8988T (cell line): ENCODE data around the gene TMEM151A.
A peak's percentile ranks its signal among the peaks of the same experiment; 100 is the strongest.
"Not testable (repeated sequence)": the region's sequence is repeated elsewhere in the genome, so short reads cannot be mapped to it uniquely, and the experiment has no call there.

Source experiments
- DNase-seq: peaks from one replicate; pipeline ENCODE4 v3.0.0; 2011

Gene TMEM151A

DNA sequence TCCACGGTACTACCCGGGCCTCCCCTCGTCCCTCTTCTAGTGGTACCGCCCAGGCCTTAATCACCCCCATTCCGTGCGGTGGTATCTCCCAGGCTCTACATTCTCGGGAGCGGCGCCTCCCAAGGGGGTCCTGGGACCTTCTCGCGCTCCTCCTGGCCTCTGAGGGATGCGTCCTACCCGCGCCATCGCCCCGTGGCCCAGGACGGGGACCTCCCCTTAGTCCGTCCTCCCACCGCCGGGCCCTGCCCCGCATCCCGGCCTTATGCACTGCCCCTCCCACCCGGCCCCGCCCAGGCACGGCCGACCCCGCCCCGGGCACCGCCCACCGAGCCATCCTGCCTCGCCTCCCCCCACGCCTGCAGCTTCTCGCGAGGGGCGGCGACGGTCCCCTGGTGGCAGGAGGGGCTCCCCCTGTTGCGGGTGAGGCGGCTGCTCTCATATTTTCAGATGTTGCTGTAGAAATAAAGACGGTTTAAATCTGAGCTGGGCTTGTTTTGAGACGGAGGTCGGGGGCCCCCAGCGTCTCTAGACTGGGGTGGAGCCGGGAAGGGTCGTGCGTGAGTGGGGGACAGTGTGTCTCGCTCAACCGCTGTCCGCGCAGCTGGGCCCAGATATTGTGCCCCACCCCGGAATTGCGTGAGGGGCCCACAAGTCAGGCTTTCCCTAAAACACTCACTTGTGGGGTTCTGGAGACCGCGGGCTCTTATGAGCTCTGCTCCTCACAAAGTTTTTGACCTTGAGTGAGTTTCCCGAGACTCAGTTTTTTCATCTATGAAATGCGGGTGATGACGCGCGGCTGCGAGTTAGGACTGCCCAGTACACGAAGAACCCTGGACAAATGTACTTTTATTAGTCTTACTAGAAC, 24.1 kb upstream of the TMEM151A start:
- peak; percentile 94 for DNase-seq

DNA sequence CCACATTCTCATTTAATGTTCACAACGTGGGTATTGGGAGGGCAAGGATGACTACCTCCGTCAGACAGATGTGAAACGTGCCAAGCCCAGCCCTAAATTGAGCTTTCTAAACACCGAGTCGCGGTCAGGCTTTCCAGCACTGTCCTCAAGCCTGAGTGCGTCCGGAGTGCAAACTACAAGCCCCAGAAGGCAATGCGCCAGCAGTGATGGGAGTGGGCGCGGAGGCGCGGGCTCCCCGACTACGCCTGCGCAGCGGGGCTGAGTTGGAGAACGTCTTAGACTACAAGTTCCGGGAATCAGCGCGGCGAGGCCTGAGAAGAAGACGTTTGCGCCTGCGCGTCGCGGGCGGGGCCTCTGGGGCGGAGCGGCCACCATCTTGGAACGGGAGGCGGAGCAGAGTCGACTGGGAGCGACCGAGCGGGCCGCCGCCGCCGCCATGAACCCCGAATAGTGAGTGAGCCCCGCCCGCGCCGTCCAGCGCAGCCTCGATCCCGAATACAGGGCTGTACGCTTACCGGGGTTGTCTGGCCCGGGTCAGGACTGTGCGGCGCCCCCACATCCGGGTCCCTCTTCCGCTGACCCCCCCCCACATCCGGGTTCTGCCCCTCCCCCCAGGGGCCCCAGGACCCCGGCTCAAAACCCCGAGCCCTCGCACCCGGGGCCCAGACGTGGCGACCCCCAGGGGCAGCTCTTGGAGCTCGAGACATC, 23.3 kb upstream of the TMEM151A start, which contains the start of gene RAB1B:
RAB1B (plus strand) TSS at position 396 of the 708 bp plus-strand sequence; CDS start at position 437, 41 bp downstream.
- peak; percentile 99 for DNase-seq

GRCh38 chr11:66268952-66269905, 22.5 kb upstream of the TMEM151A start:
- peak; percentile 75 for DNase-seq

DNA sequence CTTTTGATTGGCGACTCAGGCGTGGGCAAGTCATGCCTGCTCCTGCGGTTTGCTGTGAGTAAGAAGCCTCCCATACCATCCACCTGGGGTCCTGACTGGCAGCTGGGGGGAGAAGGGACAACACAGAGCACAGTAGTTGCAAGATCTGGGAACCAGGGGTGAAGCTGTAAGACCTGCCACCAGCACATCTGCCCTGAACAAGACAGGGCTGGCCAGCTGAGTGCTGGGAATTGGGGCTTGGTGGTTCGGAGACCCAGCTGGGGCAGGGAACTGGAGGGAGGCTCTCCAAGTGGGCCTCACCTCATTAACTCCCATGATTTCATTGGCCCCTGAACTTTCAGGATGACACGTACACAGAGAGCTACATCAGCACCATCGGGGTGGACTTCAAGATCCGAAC, 19.9 kb upstream of the TMEM151A start:
- no peak for DNase-seq

DNA sequence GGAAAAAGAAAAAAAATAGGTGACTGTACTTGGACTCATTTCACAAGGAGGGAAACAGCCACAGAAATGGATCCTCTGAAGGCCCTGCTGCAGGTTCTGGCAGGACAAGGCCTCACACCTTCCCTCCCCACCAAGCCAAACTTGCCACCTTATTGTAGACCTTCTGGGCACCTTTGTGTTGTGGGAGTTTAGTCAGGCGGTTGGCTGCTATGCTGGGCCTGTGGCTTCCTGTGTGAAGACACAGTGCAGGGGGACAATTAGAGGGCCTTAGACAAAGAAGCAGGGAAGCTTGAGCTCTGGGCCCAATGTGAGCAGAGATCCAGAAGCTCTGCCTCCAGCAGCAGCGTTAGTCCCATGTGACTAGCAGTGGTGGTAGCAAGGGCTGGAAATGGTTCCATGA, 19.1 kb upstream of the TMEM151A start:
- DNase-seq: no peak

DNA sequence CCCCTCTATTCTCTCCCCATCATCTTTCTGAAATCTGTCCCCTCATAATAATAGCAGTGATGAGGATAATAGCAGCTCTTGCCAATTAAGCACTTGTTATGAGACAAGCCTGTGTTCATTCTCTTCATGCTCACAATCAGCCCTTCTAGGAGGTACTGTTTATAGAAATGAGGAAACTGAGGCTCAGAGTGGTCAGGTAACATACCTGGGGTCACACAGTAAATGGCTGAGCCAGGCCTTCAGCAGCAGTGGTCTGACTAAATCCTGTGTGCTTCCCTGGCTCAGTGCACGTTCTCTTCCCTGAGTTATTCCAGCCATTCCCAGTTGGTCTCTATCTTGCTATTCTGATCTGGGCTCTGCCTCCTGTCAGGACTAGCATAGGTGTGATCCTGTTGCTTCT, 17.5 kb upstream of the TMEM151A start:
- no peak for DNase-seq

DNA sequence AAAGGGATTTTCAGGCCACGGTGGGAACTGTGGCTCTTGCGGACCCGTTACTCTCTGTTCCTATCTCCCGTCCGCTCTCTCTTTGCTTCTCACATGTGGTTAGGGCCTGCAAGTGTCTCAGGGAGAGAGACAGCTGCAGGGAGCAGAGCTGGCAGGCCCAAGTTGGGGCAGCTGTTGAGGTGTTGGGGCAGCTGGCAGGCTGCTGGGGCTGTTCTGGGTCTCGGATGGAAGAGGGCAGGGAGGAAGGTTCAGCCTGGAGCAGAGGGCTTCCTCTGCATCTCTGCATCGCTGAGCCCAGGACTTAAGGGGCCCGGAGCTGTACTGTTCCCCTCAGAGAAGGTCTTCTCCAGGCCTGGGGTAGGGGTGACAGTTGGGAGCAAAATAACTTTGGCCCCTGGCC, 16.3 kb upstream of the TMEM151A start:
- DNase-seq: no peak

GRCh38 chr11:66275984-66276612, 15.6 kb upstream of the TMEM151A start:
- DNase-seq: no peak

- DNase-seq: not testable (repeated sequence)
Measured at GRCh38 chr11:66276619-66277018, 15.1 kb upstream of the TMEM151A start.

- DNase-seq: not testable (repeated sequence)
Measured at GRCh38 chr11:66277064-66277463, 14.6 kb upstream of the TMEM151A start.

DNA sequence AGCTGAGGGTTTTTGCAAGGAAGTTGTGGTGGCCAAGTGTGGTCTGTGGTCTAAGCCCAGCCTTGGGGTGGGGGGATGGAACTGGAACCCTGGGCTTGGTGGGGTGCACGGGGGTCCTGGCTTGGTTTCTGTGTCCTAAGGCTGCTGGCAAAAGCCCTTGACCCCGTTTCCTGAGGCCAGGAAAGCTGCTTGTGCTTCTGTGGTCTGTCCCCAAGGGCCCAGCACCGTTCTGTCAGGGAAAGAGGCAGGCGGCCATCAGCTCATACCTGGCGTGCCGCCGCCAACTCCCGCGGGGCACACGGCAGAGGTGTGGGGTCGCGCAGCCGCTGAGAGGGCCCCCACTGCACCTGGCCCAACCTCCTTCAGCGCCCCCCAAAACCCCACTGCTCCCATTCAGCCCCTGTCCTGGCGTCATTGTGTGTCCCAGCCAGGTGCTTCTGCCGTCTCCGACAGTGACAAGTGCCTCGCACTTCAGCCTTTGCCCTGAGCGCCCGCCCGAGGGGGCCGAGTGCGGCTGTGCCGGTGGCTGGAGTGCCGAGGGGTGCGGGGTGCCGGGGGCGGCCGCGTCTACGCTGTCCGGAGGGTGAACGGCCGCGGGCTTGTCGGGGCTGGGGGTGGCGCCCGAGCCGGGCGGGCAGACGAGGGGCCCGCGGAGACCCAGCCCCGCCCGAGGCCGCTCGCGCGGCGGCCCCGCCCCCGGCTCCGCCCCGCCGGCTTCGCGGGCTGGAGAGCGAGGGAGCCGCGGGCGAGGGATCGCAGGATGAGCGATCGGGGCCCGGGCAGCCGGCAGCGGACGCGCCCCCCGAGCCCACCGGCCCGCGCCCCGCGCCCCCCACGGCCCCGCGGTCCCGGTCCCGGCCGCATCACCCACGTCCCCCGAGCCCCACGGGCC, 14.0 kb upstream of the TMEM151A start, which contains the start of gene CNIH2:
CNIH2 (plus strand) TSS at position 705 of the 892 bp plus-strand sequence. CDS start 282 bp downstream, outside the sequence.
- no peak for DNase-seq

GRCh38 chr11:66278363-66279091, 13.2 kb upstream of the TMEM151A start:
- no peak for DNase-seq

DNA sequence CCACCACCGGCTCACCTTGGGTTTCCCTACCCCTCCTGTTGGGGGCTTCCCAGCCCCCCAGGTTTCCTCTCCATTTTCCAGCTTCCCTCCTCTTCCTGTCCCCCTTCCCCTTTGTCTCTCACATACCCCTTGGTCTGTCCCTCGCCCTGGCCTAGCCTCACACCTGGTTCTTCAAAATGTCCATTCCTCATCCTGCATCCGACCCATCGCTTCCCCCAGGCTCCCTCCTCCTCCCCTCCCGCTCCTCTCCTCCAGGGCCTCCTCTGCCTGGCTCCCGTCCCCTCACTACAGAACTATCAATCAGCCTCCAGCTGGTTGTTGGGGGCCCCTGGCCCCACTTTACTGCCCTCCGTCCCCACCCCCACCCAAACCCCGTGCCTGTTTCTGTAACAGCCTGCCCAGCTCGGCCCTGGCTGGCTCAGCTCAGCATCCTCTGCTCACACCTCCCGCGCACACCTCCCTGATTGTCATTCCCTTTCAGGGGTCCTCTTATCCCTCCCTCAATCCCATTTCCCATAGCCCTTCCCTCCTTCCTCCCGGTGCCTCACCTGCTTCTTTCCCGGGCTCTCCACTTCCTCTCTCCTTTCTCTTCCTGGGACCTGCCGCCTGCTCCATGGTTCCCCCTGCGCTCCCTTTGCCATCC, 12.5 kb upstream of the TMEM151A start:
- DNase-seq: no peak

DNA sequence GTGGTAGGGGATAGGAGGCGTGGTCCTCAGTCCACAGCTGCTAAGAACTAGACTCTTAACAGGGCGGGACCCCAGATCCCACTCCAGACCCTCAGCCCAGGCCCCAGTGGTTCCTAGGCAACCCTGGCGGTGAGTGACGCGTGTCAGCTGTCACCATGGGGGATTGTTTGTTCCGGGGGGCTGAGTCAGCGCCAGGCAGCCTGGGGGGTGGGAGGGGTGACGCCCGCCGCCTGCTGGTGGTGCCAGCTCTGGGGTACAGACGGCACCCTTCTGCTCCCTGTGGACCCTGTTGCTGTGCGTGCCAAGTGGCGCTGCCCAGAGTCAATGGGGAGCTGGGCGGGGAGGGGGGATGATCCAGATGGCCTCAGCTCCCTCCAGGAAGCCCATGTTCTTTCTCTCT, 11.3 kb upstream of the TMEM151A start:
- no peak for DNase-seq

DNA sequence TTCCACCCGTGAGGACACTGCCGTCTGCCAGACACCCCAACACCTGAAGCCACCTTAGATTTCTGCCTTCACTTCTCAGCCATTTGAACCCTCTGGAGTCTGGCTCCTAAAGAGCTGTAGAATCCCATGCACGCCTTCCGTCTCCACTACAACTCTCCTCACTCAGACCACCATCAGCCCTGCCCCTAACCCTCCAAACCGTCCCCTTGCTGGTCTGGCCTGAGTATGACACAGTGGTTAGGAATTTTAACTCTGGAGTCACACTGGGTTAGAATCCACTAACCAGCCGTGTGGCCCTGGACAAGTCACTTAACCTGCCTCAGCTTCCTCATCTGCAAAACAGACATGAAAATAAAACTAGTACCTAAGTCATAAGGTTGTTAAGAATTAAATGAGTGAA, 10.7 kb upstream of the TMEM151A start:
- no peak for DNase-seq

DNA sequence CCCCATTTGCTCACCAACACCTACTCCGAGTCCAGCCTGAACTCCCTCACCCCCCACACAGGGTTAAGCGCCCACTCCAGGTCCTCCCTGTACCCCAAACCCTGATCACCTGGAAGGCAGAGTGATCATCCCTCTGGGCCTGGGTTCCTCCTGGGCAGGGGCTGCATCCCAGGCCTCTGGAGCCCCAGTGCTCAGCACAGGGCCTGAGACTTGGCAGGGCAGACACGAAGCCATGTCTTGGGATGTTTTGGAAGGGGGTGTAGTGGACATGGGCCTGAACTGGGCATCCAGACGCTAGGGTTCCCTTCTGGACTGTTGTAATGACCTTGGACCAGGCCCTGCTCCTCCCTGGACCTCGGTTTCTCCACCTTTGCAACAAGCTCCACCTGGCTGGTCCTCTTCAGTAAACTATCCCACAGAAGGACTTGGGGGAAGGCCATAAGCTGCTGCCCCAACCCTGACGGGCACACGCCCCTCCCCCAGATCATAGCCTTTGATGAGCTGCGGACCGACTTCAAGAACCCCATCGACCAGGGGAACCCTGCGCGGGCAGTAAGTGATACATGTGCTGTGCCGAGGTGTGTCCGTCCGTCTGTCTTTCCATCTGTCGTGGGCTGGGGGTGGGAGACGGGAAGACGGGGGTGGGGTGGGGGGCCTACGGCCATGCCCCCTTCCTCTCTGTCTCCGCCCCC, 9.8 kb upstream of the TMEM151A start:
- DNase-seq: no peak

GRCh38 chr11:66282468-66283455, 8.9 kb upstream of the TMEM151A start:
- peak; percentile 99 for DNase-seq
